Ascending aorta (tissue), 2 donors: ENCODE measurements around the gene LAMB1. TPM values are rescaled to one million over a fixed set of nuclear protein-coding genes. Genes with fewer than 3 reads are reported as not detected.
A peak's percentile ranks its signal among the peaks of the same experiment; 100 is the strongest.

Experiments used
- DNase-seq, 2 donors: peaks; one replicate each; pipeline ENCODE4 v3.0.0-alpha.2; 2019; ENCODE audit warnings: low spot score in 2 of 2
- H3K27ac ChIP-seq, 2 donors: fragments of 200-600 bp; sonication (generic); one replicate each; pipeline ENCODE4 v1.5.1; 2016 to 2017; ENCODE audit warnings: mild to moderate bottlenecking in 1 of 2
- H3K27me3 ChIP-seq: fragments of 200-600 bp; sonication (generic); one replicate; pipeline ENCODE4 v1.5.1; 2017
- H3K36me3 ChIP-seq, 2 donors: fragments of 200-600 bp; sonication (generic); one replicate each; pipeline ENCODE4 v1.5.1; 2016
- H3K4me1 ChIP-seq, 2 donors: fragments of 200-600 bp; sonication (generic); one replicate each; pipeline ENCODE4 v1.5.1; 2016 to 2017; ENCODE audit warnings: mild to moderate bottlenecking in 1 of 2
- H3K4me3 ChIP-seq, 2 donors: fragments of 200-600 bp; sonication (generic); one replicate each; pipeline ENCODE4 v1.5.1; 2016 to 2017; ENCODE audit warnings: mild to moderate bottlenecking in 1 of 2
- H3K9me3 ChIP-seq, 2 donors: fragments of 200-600 bp; sonication (generic); one replicate each; pipeline ENCODE4 v1.5.1; 2016
- intact Hi-C: fragments of 100-400 bp; cut with DNase I; formaldehyde crosslinking; loops from one replicate; pipeline ENCODE4 v1.15.1; 2023
- total RNA-seq: library from RNA; depleted of rRNA; stranded (reverse); fragments of >200 nt; gene quantifications from one replicate; pipeline ENCODE4 v1.1.0, GENCODE V29; 2016
- TF ChIP-seq, protein P1 (sequence below), 3 experiments: fragments of 200-600 bp in 2 of 3; fragments of 450-650 bp in 1 of 3; sonication (generic) in 2 of 3; IDR thresholded peaks; one replicate each; pipeline ENCODE4 v1.5.1; 2016 to 2019; ENCODE audit warnings: antibody characterized with exemption in 3 of 3, mild to moderate bottlenecking in 1 of 3, moderate library complexity in 1 of 3

Gene LAMB1
- total RNA-seq, 1 donor from 2014 or later = 198 TPM

- H3K27ac ChIP-seq = peak overlapping the region; percentile 30 to 69
- no peak overlapping the region for H3K4me3 ChIP-seq
Observed at GRCh38 chr7:107996072-107996882, 6.7 kb downstream of the LAMB1 start.

DNA sequence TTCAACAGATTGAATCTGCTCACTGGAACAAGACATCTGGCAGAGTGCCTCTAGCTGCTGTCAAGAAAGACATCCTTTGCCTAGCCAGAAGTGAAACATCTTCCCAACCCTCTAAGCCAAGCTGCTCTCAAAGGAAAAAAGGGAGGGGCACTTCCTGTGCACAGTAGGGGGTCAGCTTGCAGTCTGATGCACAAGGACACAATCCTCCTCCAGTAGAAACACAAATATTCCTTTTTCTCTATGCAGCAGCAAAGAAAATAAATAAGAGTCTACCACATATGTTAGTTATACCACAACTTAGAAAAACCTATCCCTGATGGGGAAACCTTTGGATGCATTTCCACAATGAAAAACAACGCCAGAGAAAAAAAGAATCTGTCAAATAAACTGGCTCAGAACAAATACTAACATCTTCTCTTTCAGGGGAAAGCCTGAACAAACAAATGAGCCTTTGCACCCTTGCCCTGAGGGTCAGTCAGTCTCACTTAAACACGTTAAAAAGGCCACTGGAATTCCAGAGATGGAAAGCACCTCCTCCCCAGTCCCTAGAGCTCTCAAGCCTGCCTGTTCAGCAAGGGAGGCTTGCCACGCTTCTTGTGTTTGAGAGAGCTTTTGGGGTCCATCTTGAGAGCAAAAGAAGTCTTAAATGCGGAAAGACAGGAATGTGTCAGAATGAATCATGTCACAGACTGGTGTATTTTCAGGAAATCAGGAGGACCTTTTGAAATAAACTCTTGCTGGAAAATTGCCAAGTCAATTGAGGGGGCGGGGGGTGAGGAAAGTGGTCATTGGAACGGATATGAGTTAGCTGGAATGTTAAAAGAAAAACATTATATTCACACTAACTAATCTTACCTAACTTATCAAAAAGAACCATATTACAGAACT, 7.5 kb downstream of the LAMB1 start:
- H3K4me3 ChIP-seq = no peak overlapping the region
- DNase-seq = no peak
- H3K36me3 ChIP-seq = peaks cover 5 to 37% of the 10 kb centered on the region in 2 donors
- no peaks in the 10 kb centered on the region for H3K27me3 ChIP-seq
- TF ChIP-seq, protein P1, sequence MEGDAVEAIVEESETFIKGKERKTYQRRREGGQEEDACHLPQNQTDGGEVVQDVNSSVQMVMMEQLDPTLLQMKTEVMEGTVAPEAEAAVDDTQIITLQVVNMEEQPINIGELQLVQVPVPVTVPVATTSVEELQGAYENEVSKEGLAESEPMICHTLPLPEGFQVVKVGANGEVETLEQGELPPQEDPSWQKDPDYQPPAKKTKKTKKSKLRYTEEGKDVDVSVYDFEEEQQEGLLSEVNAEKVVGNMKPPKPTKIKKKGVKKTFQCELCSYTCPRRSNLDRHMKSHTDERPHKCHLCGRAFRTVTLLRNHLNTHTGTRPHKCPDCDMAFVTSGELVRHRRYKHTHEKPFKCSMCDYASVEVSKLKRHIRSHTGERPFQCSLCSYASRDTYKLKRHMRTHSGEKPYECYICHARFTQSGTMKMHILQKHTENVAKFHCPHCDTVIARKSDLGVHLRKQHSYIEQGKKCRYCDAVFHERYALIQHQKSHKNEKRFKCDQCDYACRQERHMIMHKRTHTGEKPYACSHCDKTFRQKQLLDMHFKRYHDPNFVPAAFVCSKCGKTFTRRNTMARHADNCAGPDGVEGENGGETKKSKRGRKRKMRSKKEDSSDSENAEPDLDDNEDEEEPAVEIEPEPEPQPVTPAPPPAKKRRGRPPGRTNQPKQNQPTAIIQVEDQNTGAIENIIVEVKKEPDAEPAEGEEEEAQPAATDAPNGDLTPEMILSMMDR (IDR thresholded peaks at IDR 0.05) = no peak
- H3K9me3 ChIP-seq = no peaks in the 10 kb centered on the region
- intact Hi-C loops = no loop called here
- peak overlapping the region; percentile 65 to 69 for H3K27ac ChIP-seq
- H3K4me1 ChIP-seq = peaks cover 0 to 29% of the 10 kb centered on the region in 2 donors

More at GRCh38 chr7:107996072-107996882, 6.7 kb downstream of the LAMB1 start:
- intact Hi-C loops = no loop called here
- TF ChIP-seq, protein P1 (IDR thresholded peaks at IDR 0.05) = no peak
- Histone ChIP-seq H3K36me3 (peaks cover 5 to 37% of the 10 kb centered on the region in 2 donors), H3K27me3 (no peaks in the 10 kb centered on the region), H3K9me3 (no peaks in the 10 kb centered on the region), H3K4me1 (peaks cover 0 to 33% of the 10 kb centered on the region in 2 donors)
- DNase-seq = no peak

- no peak overlapping the region for H3K4me3 ChIP-seq
- TF ChIP-seq, protein P1 (IDR thresholded peaks at IDR 0.05) = no peak
- peaks cover 0 to 32% of the 10 kb centered on the region in 2 donors for H3K4me1 ChIP-seq
- no peak for DNase-seq
- intact Hi-C loops = no loop called here
- H3K27me3 ChIP-seq = no peaks in the 10 kb centered on the region
- peaks cover 5 to 37% of the 10 kb centered on the region in 2 donors for H3K36me3 ChIP-seq
- no peaks in the 10 kb centered on the region for H3K9me3 ChIP-seq
- peak overlapping the region in 1 of 2 donors; percentile 69 for H3K27ac ChIP-seq
Observed at GRCh38 chr7:107994421-107995030, 8.4 kb downstream of the LAMB1 start.

- Histone ChIP-seq H3K4me3 (no peak overlapping the region), H3K27me3 (no peaks in the 10 kb centered on the region), H3K9me3 (no peaks in the 10 kb centered on the region), H3K36me3 (peaks cover 5 to 37% of the 10 kb centered on the region in 2 donors), H3K27ac (peak overlapping the region; percentile 0 to 44), H3K4me1 (peaks cover 4 to 35% of the 10 kb centered on the region in 2 donors)
- DNase-seq = no peak
- TF ChIP-seq, protein P1 (IDR thresholded peaks at IDR 0.05) = no peak
- intact Hi-C loops = no loop called here
Observed at GRCh38 chr7:107993891-107994291, 9.1 kb downstream of the LAMB1 start.

- no peaks in the 10 kb centered on the region for H3K9me3 ChIP-seq
- H3K4me1 ChIP-seq = peaks cover 4 to 12% of the 10 kb centered on the region in 2 donors
- intact Hi-C loops = loop anchor here (2.0 kb wide), 1 partner anchor 17 kb away; no protein-coding TSS in a partner anchor
- H3K27me3 ChIP-seq = no peaks in the 10 kb centered on the region
- H3K27ac ChIP-seq = peak overlapping the region; percentile 77 to 80
- peaks cover 13 to 57% of the 10 kb centered on the region in 2 donors for H3K36me3 ChIP-seq
- no peak overlapping the region for H3K4me3 ChIP-seq
- DNase-seq = peak in 1 of 2 donors; percentile 90
- TF ChIP-seq, protein P1 (IDR thresholded peaks at IDR 0.05) = no peak
Observed at GRCh38 chr7:107989618-107990373, 13.2 kb downstream of the LAMB1 start.
